ENCODE measurements around the gene TNFAIP1.
A peak's percentile ranks its signal among the peaks of the same experiment; 100 is the strongest.

The TNFAIP1 gene

DNA sequence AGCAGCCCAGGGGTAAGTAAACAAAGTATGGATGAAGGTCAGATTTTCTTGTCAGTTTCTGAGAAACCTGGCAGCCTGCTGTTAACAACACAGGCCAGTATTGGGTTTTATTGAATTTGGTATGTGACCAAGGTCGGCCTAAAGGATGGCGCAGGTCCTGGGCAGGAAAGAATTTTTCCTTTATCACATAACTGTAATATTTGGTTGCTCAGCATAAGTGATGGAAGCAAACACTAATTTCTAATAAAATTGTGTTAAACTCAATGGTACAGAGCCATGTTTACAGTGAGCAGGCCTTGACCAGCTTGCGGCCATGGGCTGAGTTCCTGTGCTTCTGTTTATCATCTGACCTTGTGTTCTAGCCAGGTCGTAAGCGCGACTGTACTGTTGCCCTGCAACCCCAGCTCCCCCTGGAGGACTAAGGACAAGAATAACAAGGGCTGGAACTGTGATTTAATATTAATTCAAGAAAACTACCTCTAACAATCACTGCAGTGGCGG is 11.2 kb downstream of the TNFAIP1 start:
- peak in 1 of 2 experiments; percentile 16 for DNase-seq

GRCh38 chr17:28347261-28347891 is 11.8 kb downstream of the TNFAIP1 start:
- DNase-seq, result no peak

- no peak for DNase-seq
Measured at GRCh38 chr17:28348979-28349378, 13.4 kb downstream of the TNFAIP1 start.

DNA sequence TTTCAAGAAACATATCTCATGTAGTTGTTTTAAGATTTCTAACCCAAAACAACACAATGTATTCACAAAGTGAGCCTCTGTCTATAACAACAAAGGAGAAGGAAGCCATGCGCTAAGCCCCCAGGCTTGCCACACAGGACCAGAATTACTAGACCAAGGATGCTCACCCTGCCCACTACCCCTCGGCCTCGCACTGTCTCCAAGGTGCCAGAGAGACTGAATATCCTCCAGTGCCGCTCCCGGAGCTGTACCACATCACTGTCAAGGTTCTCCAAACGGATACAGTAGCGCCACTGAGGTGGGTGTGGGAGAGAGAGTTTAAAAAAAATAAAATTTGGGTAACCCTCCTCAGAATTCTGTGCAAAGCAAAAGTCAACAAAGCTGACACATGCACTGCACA is 14.7 kb downstream of the TNFAIP1 start:
- no peak for DNase-seq

GRCh38 chr17:28357061-28357900 is 21.7 kb downstream of the TNFAIP1 start, which contains the start of gene POLDIP2:
TSS of gene POLDIP2 (minus strand) at chr17:28357527. CDS start at chr17:28357448, 79 bp downstream.
- peak; percentile 94 for DNase-seq

GRCh38 chr17:28357901-28358197 is 22.3 kb downstream of the TNFAIP1 start:
- no peak for DNase-seq

GRCh38 chr17:28363186-28363585 is 27.6 kb downstream of the TNFAIP1 start:
- no peak for DNase-seq

GRCh38 chr17:28363776-28364650 is 28.5 kb downstream of the TNFAIP1 start:
- DNase-seq, result no peak

DNA sequence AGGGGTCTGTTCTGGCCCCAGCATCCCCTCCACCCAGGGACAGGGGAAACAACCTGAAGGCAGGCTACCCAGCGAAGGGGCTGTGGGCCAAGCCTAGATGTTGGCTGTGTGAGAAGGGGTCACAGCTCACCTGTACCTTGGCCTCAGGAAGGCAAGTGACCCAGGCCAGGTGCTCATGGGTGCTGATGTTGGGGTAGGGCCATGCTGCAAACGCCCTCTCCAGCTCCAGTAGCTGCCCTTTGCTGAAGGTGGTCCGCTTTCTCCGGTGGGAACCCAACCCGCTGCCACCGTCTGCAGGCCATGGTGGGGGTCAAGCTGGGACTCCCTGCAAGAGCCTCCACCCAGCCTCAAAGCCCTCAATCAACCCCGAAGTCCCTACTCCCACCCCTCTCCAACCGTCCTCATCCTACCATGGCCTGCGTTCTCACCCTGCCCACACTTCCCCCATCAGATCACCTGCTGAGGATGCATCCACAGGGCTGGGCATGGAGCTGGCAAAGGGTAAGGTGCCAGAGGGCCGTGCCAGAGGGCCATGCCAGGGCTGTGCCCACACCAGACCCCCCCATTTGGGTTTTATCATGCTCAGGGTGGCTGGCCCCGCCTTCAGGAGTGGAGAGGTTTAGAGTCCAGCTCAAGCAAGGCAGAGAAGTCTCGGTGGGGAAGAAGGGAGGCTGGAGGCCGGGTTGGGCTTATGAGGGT is 29.3 kb downstream of the TNFAIP1 start, which contains the start of gene SEBOX:
TSS of gene SEBOX (minus strand) at position 535 of the 699 bp plus-strand sequence. CDS start at position 487, 48 bp downstream.
- no peak for DNase-seq

GRCh38 chr17:28365487-28365886 is 29.9 kb downstream of the TNFAIP1 start:
- no peak for DNase-seq

DNA sequence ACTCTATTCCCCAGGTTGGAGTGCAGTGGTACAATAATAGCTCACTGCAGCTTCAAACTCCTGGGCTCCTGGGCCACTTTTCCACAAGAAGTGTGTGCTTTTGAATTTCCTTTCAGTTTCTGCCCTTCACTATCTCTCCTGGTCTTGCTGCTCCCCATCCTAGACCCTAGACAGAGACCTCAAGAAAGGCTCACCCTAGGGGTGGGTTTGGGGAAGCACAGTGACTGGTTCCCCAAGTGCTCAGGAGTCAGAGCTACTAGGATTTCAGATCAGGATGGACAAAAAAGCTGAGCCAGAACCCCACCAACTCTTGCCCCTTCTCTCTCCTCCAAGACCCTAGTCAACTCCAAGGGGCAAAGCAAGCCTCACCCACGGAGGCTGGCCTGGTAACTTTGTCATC is 31.0 kb downstream of the TNFAIP1 start:
- DNase-seq, result peak in 1 of 2 experiments; percentile 12

- no peak for DNase-seq
Measured at GRCh38 chr17:28367641-28368305, 32.2 kb downstream of the TNFAIP1 start.

DNA sequence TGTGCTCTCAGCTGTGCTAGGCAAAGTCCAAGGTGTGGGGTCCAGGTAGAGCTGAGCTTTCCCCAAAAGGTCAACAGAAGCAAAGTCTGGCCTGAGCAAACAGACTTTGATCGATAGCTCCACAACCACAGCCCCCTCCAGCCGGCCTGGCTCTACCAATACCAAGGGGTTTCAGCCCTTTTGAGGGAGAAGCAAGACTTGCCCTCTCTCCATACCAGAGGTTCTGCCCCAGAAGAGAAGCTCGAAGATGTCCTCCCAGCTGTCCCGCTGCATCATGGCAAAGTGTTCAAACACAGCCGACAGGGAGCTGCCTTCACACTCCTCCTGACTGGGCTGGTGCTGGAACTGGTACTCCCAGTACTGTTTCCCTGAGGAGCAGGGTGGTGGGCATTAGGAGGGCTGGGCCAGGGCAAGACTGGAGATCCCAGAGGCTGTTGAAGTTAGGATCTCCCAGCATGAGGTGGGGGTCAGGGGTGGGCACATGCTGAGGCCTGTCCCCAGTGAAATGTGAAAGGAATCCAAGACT is 32.8 kb downstream of the TNFAIP1 start:
- no peak for DNase-seq

- no peak for DNase-seq
Measured at GRCh38 chr17:28368915-28369683, 33.5 kb downstream of the TNFAIP1 start.

DNA sequence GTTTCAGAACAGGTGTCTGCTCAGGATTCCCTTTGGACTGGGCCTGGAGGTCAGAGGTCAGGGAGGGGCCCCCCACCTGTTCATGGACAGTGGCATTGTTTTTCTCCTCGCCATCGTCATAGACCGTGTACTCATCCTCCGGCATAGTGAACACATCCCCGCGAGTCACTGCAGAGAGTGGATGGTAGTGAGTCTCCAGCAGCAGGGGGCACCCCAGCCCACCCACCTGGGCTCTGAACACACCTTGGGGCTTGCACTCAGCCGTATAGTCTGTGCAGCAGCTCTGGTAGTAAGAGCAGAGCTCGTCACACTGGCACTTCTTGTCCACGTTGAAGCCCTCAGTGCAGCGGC is 34.1 kb downstream of the TNFAIP1 start:
- no peak for DNase-seq

DNA sequence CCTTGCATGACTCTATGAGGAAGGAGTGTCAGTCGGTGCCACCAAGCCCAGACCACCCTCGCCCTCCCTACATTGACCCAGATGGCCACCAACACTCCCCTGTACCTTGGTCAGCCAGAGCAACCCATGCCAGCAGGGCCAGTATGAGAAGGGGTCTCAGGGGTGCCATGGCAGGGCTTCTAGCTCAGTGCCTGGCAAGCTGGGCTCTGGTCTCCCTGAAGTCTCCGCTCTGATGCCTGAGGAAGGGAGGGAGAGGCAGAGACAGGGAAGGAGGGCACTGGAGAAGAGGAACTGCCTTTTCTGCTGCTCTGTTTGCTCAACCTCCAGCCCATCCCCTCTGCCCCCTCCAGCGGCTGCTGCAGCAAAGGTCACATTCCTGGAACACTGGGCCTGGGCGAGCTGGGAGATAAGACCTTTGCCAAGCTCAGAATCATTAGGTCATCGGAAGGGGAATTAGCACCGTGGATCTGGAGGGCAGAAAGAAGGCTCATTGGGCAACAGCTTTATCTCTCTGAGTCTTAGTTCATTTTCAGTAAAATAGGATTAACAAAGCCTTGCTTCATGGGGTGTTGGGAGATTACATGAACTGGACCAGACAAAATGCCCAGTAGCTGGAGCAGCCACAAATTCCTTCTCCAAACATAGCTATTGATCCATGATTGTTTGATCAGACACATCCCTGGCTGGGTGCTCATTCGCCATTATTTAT is 34.6 kb downstream of the TNFAIP1 start, which contains the start of gene VTN:
TSS of gene VTN (minus strand) at position 273 of the 709 bp plus-strand sequence. CDS start at position 169, 104 bp downstream.
- DNase-seq, result peak; percentile 23 to 33

DNA sequence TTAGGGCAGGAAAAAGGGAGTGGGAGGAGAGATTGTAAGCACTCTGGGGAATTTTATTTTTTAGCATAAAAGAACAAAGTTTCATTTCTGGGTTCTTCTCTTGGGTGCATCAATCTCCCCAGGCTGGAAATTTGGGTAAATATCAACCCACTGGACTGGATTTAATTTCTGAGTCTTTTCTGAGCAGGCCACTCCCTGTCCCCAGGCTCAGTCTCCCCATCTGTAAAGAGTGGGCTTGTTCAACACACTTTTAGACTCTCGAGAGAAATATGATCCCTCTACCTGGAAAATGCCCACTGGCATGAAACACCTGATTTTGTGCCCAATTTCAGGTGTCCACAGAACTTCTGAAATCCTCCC is 35.2 kb downstream of the TNFAIP1 start:
- no peak for DNase-seq

DNA sequence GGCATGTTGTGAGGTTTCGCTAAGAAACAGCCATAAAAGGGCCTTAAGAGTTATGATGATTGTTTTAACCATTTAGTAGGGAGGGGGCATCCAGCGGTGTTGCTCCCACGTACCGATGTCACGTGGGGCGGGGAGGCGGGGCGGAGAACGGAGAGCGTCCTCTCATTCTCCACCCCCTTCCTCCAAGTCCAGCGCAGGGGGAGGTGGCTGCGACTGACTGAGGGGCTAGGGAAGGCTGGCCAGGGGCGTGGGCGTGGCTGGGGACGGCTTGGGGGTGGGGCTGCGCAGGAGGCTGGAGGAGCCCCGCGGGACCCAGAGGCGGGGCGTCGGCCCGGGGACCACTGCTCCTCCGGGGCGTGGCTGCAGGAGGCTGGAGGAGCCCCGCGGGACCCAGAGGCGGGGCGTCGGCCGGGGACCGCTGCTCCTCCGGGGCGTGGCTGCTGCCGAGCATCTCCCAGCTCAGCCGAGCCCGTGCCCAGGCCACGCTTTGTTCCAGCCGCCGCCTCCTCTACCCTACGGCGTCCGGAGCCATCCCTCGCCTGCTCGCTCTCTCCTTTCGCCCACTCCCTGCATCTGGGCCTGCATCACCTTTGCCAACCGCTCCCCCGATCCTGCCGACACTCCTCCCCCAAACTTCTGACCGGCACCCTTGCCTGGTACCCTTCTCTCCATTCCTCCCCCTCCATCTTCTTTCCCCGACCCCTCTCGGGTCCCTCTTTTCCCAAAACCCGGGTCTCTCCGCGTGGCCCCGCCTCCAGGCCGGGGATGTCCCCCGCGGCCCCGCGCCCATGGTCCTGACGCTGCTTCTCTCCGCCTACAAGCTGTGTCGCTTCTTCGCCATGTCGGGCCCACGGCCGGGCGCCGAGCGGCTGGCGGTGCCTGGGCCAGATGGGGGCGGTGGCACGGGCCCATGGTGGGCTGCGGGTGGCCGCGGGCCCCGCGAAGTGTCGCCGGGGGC is 36.0 kb downstream of the TNFAIP1 start, which contains the start of gene SARM1:
TSS of gene SARM1 (plus strand) at position 450 of the 958 bp plus-strand sequence. CDS start at position 789, 339 bp downstream.
- no peak for DNase-seq
